HepG2 (cell line): Measurements from ENCODE around the gene CST4. TPM values are rescaled to one million over a fixed set of nuclear protein-coding genes. Genes with fewer than 3 reads are reported as not detected.

Experiments used
- ADNP ChIP-seq: sonication (generic); formaldehyde crosslinking; IDR thresholded peaks from 2 replicates; pipeline ENCODE4 v1.4.0; 2020; ENCODE audit warnings: missing genetic modification reagents
- ARID2 ChIP-seq: sonication (generic); formaldehyde crosslinking; IDR thresholded peaks from 2 replicates; pipeline ENCODE4 v1.8.1; 2022; ENCODE audit warnings: mild to moderate bottlenecking, missing genetic modification reagents, borderline replicate concordance
- ATF7 ChIP-seq, 2 experiments: fragments of 450-650 bp in 1 of 2; sonication (generic) in 1 of 2; formaldehyde crosslinking in 1 of 2; IDR thresholded peaks; 2 replicates each; pipeline versions ENCODE4 v1.4.0 to v1.6.1; 2016 to 2020; ENCODE audit warnings: antibody characterized with exemption in 1 of 2, mild to moderate bottlenecking in 1 of 2, missing genetic modification reagents in 1 of 2
- ESRRA ChIP-seq: sonication (generic); formaldehyde crosslinking; IDR thresholded peaks from 2 replicates; pipeline ENCODE4 v1.5.1; 2020; ENCODE audit warnings: mild to moderate bottlenecking, low read depth, missing genetic modification reagents
- FOXC1 ChIP-seq: sonication (generic); formaldehyde crosslinking; IDR thresholded peaks from 2 replicates; pipeline ENCODE4 v1.8.0; 2022; ENCODE audit warnings: mild to moderate bottlenecking, missing genetic modification reagents, borderline replicate concordance
- KDM5B ChIP-seq: sonication (generic); formaldehyde crosslinking; IDR thresholded peaks from 2 replicates; pipeline ENCODE4 v1.4.0; 2020; ENCODE audit warnings: missing genetic modification reagents, mild to moderate bottlenecking, borderline replicate concordance
- MXI1 ChIP-seq: IDR thresholded peaks from 3 replicates; pipeline ENCODE4 v1.6.1; 2012; ENCODE audit warnings: low read depth, low read length, inconsistent platforms, borderline replicate concordance
- POLR2AphosphoS5 ChIP-seq: IDR thresholded peaks from 2 replicates; pipeline ENCODE4 v1.6.1; 2012; ENCODE audit warnings: low read depth, low read length
- RORA ChIP-seq: sonication (generic); formaldehyde crosslinking; IDR thresholded peaks from 2 replicates; pipeline ENCODE4 v1.5.0; 2020; ENCODE audit warnings: mild to moderate bottlenecking, missing genetic modification reagents, moderate library complexity
- SMAD9 ChIP-seq: sonication (generic); formaldehyde crosslinking; IDR thresholded peaks from 2 replicates; pipeline ENCODE4 v1.5.1; 2020; ENCODE audit warnings: mild to moderate bottlenecking, missing genetic modification reagents
- STAT5B ChIP-seq: sonication (generic); formaldehyde crosslinking; IDR thresholded peaks from 2 replicates; pipeline ENCODE4 v1.4.0; 2020; ENCODE audit warnings: missing genetic modification reagents
- ZBTB1 ChIP-seq: sonication (generic); formaldehyde crosslinking; IDR thresholded peaks from 2 replicates; pipeline ENCODE4 v1.4.0; 2020; ENCODE audit warnings: missing genetic modification reagents, borderline replicate concordance
- ZBTB8A ChIP-seq: sonication (generic); formaldehyde crosslinking; IDR thresholded peaks from 2 replicates; pipeline ENCODE4 v1.4.0; 2020; ENCODE audit warnings: mild to moderate bottlenecking, low read depth, missing genetic modification reagents, borderline replicate concordance
- ZFAT ChIP-seq: sonication (generic); formaldehyde crosslinking; conservative IDR thresholded peaks from 2 replicates; pipeline ENCODE4 v1.8.1; 2023; ENCODE audit warnings: missing genetic modification reagents, inconsistent platforms
- ZMYM2 ChIP-seq: sonication (generic); formaldehyde crosslinking; IDR thresholded peaks from 2 replicates; pipeline ENCODE4 v1.8.0; 2022; ENCODE audit warnings: mild to moderate bottlenecking, missing genetic modification reagents
- ZNF12 ChIP-seq: sonication (generic); formaldehyde crosslinking; IDR thresholded peaks from 2 replicates; pipeline ENCODE4 v1.5.0; 2020; ENCODE audit warnings: missing genetic modification reagents
- ZNF710 ChIP-seq: sonication (generic); formaldehyde crosslinking; IDR thresholded peaks from 2 replicates; pipeline ENCODE4 v1.5.0; 2020; ENCODE audit warnings: mild to moderate bottlenecking, missing genetic modification reagents, borderline replicate concordance
- ZSCAN25 ChIP-seq: sonication (generic); formaldehyde crosslinking; IDR thresholded peaks from 2 replicates; pipeline ENCODE4 v1.8.0; 2022; ENCODE audit warnings: mild to moderate bottlenecking, missing genetic modification reagents
- ZSCAN30 ChIP-seq: sonication (generic); formaldehyde crosslinking; IDR thresholded peaks from 2 replicates; pipeline ENCODE4 v1.5.0; 2020; ENCODE audit warnings: mild to moderate bottlenecking, missing genetic modification reagents
- polyA plus RNA-seq, 8 experiments: library from polyadenylated mRNA; depleted of rRNA in 3 of 8; stranded (reverse) in 7 of 8; unstranded in 1 of 8; fragments of >200 nt; fragmentation: Illumina TruSeq in 4 of 8; extraction: Trizol in 4 of 8; gene quantifications; 2 replicates each; pipeline versions ENCODE4 v1.2.1 to v1.2.3, GENCODE V29; 2011 to 2016; ENCODE audit warnings: low read depth in 4 of 8, missing spikeins in 1 of 8, mixed read lengths in 1 of 8; ENCODE audit not compliant: insufficient read depth in 1 of 8
- total RNA-seq, 5 experiments: library from RNA; depleted of rRNA; stranded (reverse); fragments of >200 nt; fragmentation: Illumina TruSeq; extraction: Trizol; gene quantifications; 2 replicates each; pipeline ENCODE4 v1.2.3, GENCODE V29; 2016; ENCODE audit warnings: low read depth in 1 of 5
- TF ChIP-seq, protein P1 (sequence below): sonication (generic); formaldehyde crosslinking; conservative IDR thresholded peaks from 2 replicates; pipeline ENCODE4 v1.4.0; 2020; ENCODE audit warnings: missing genetic modification reagents
- TF ChIP-seq, protein P2 (sequence below): sonication (generic); formaldehyde crosslinking; IDR thresholded peaks from 2 replicates; pipeline ENCODE4 v1.4.0; 2020; ENCODE audit warnings: missing genetic modification reagents

The CST4 gene
- total and polyA plus RNA-seq, 2 of the 13 experiments (the other 11 are each of a cell fraction or from before 2014, with no cell fraction given) = not detected

GRCh38 chr20:23649830-23650417 lies 38.9 kb downstream of the CST4 start (continued):
- TF ChIP-seq POLR2AphosphoS5 (no peak), ZSCAN30 (no peak), ZMYM2 (CRISPR knock-in tag) (peak; percentile 93), SMAD9 (no peak), MXI1 (no peak), ARID2 (CRISPR knock-in tag) (no peak), ZBTB1 (no peak), ZSCAN25 (no peak), ADNP (CRISPR knock-in tag) (peak; percentile 82), STAT5B (CRISPR knock-in tag) (no peak), ZNF710 (CRISPR knock-in tag) (no peak), ZBTB8A (CRISPR knock-in tag) (no peak), ATF7 (IDR thresholded peaks at IDR 0.05) (peak; percentile 51), ATF7 (CRISPR knock-in tag; IDR thresholded peaks at IDR 0.05) (no peak), FOXC1 (CRISPR knock-in tag) (no peak), ZFAT (CRISPR knock-in tag) (no peak), ESRRA (CRISPR knock-in tag) (peak; percentile 42; the same call in 1 of the 2 replicates), KDM5B (CRISPR knock-in tag) (no peak), RORA (CRISPR knock-in tag) (peak; percentile 36; the same call in 1 of the 2 replicates), ZNF12 (CRISPR knock-in tag) (no peak)
- TF ChIP-seq, protein P1, sequence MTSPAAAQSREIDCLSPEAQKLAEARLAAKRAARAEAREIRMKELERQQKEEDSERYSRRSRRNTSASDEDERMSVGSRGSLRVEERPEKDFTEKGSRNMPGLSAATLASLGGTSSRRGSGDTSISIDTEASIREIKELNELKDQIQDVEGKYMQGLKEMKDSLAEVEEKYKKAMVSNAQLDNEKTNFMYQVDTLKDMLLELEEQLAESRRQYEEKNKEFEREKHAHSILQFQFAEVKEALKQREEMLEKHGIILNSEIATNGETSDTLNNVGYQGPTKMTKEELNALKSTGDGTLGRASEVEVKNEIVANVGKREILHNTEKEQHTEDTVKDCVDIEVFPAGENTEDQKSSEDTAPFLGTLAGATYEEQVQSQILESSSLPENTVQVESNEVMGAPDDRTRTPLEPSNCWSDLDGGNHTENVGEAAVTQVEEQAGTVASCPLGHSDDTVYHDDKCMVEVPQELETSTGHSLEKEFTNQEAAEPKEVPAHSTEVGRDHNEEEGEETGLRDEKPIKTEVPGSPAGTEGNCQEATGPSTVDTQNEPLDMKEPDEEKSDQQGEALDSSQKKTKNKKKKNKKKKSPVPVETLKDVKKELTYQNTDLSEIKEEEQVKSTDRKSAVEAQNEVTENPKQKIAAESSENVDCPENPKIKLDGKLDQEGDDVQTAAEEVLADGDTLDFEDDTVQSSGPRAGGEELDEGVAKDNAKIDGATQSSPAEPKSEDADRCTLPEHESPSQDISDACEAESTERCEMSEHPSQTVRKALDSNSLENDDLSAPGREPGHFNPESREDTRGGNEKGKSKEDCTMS = no peak
- TF ChIP-seq, protein P2, sequence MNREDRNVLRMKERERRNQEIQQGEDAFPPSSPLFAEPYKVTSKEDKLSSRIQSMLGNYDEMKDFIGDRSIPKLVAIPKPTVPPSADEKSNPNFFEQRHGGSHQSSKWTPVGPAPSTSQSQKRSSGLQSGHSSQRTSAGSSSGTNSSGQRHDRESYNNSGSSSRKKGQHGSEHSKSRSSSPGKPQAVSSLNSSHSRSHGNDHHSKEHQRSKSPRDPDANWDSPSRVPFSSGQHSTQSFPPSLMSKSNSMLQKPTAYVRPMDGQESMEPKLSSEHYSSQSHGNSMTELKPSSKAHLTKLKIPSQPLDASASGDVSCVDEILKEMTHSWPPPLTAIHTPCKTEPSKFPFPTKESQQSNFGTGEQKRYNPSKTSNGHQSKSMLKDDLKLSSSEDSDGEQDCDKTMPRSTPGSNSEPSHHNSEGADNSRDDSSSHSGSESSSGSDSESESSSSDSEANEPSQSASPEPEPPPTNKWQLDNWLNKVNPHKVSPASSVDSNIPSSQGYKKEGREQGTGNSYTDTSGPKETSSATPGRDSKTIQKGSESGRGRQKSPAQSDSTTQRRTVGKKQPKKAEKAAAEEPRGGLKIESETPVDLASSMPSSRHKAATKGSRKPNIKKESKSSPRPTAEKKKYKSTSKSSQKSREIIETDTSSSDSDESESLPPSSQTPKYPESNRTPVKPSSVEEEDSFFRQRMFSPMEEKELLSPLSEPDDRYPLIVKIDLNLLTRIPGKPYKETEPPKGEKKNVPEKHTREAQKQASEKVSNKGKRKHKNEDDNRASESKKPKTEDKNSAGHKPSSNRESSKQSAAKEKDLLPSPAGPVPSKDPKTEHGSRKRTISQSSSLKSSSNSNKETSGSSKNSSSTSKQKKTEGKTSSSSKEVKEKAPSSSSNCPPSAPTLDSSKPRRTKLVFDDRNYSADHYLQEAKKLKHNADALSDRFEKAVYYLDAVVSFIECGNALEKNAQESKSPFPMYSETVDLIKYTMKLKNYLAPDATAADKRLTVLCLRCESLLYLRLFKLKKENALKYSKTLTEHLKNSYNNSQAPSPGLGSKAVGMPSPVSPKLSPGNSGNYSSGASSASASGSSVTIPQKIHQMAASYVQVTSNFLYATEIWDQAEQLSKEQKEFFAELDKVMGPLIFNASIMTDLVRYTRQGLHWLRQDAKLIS (CRISPR knock-in tag) = no peak
